Kidney (tissue), 14 donors: ENCODE results near the gene TEAD1. TPM values are rescaled to one million over a fixed set of nuclear protein-coding genes. Genes with fewer than 3 reads are reported as not detected.

Experiments
- DNase-seq, 5 donors: peaks; one replicate each; pipeline ENCODE4 v3.0.0-alpha.2; 2013 to 2020
- FAIRE-seq: peaks from 2 replicates; lab custom pipeline; 2012; peaks lifted over from hg19 to GRCh38; lab: Jason Lieb, UNC
- H3K27ac ChIP-seq, 2 donors: one replicate each; pipeline ENCODE4 v1.7.0; 2013; ENCODE audit warnings: low read depth in 2 of 2, low read length in 2 of 2, inconsistent platforms in 1 of 2
- H3K27me3 ChIP-seq: one replicate; pipeline ENCODE4 v1.7.1; 2013; ENCODE audit warnings: low read length, inconsistent platforms; ENCODE audit not compliant: control insufficient read depth, insufficient read depth
- H3K36me3 ChIP-seq, 3 donors: one replicate each; pipeline versions ENCODE4 v1.7.0 to v1.7.1; 2013; ENCODE audit warnings: low read length in 3 of 3, control low read depth in 1 of 3, inconsistent platforms in 1 of 3; ENCODE audit not compliant: insufficient read depth in 3 of 3, control insufficient read depth in 2 of 3
- H3K4me1 ChIP-seq, 3 donors: one replicate each; pipeline versions ENCODE4 v1.7.0 to v1.7.1; 2013; ENCODE audit warnings: low read length in 3 of 3, inconsistent platforms in 1 of 3, low read depth in 1 of 3; ENCODE audit not compliant: control insufficient read depth in 2 of 3, insufficient read depth in 2 of 3
- H3K4me3 ChIP-seq, 3 donors: one replicate each; pipeline versions ENCODE4 v1.7.0 to v1.8.1; 2013; ENCODE audit warnings: low read length in 3 of 3, control low read depth in 1 of 3, inconsistent platforms in 1 of 3
- H3K9ac ChIP-seq, 3 donors: one replicate each; pipeline versions ENCODE4 v1.7.0 to v1.7.1; 2013; ENCODE audit warnings: low read length in 3 of 3, control low read depth in 1 of 3, inconsistent platforms in 1 of 3
- H3K9me3 ChIP-seq, 3 donors: one replicate each; pipeline versions ENCODE4 v1.7.0 to v1.7.1; 2013; ENCODE audit warnings: low read length in 3 of 3, control low read depth in 1 of 3, inconsistent platforms in 1 of 3; ENCODE audit not compliant: control insufficient read depth in 2 of 3, insufficient read depth in 1 of 3
- CTCF ChIP-seq: IDR thresholded peaks from 3 replicates; pipeline ENCODE4 v1.5.1; 2012; ENCODE audit warnings: mild to moderate bottlenecking, moderate library complexity, borderline replicate concordance; ENCODE audit not compliant: insufficient read depth; ENCODE audit errors: extremely low read depth
- intact Hi-C: fragments of 100-400 bp; cut with DNase I; formaldehyde crosslinking; loops from one replicate; pipeline ENCODE4 v1.11.1; 2022
- polyA plus RNA-seq: library from polyadenylated mRNA; stranded (reverse); fragments of 350-450 nt; fragmentation: Illumina TruSeq; extraction: RNeasy Lipid Tissue Mini Kit (QIAGEN cat#74804); gene quantifications from one replicate; pipeline ENCODE4 v1.2.3, GENCODE V29; 2014; ENCODE audit warnings: low read depth, low replicate concordance; ENCODE audit not compliant: insufficient read depth
- total RNA-seq: library from RNA; stranded (reverse); fragmentation: NEBNext Ultra II Directional; extraction: Animal tissue kit (Norgen Biotek cat#: 25700); gene quantifications from one replicate; pipeline ENCODE4 v1.2.1, GENCODE V29; 2021
- donor health status: control.
- donor health status: control.
- donor health status: control.
- donor health status: control.
- donor health status: control.
- donor health status: DM: yes; HTN: yes; CAD: no.
- donor health status: Normal renal cell carcinoma (clear cell type).

TEAD1 gene
- total and polyA plus RNA-seq, 2 donors from 2014 or later, result 7.6 to 77.2 TPM

GRCh38 chr11:12689029-12689755 lies 15.0 kb downstream of the TEAD1 start:
- TF ChIP-seq CTCF, result no peak
- Histone ChIP-seq H3K9ac (no peak overlapping the region), H3K4me1 (peaks cover 24 to 84% (median 64%) of the 10 kb centered on the region in 3 donors), H3K27ac (peak overlapping the region; percentile 64 to 84), H3K9me3 (no peaks in the 10 kb centered on the region), H3K4me3 (no peak overlapping the region), H3K36me3 (no peaks in the 10 kb centered on the region), H3K27me3 (no peaks in the 10 kb centered on the region)
- FAIRE-seq, result no peak
- DNase-seq, result no peak
- intact Hi-C loops, result no loop called here

- Histone ChIP-seq H3K27me3 (no peaks in the 10 kb centered on the region), H3K4me1 (peaks cover 24 to 91% (median 61%) of the 10 kb centered on the region in 3 donors), H3K4me3 (no peak overlapping the region), H3K9me3 (no peaks in the 10 kb centered on the region), H3K27ac (no peak overlapping the region), H3K36me3 (no peaks in the 10 kb centered on the region), H3K9ac (no peak overlapping the region)
- FAIRE-seq (no peak), DNase-seq (peak; percentile 58 to 88 (median 81))
- intact Hi-C loops, result no loop called here
- TF ChIP-seq CTCF, result no peak
Measured at GRCh38 chr11:12690663-12691062, 16.4 kb downstream of the TEAD1 start.

GRCh38 chr11:12691473-12691872 lies 17.3 kb downstream of the TEAD1 start:
- peaks cover 26 to 92% (median 64%) of the 10 kb centered on the region in 3 donors for H3K4me1 ChIP-seq
- intact Hi-C loops, result no loop called here
- FAIRE-seq, result no peak

More at GRCh38 chr11:12691473-12691872, 17.3 kb downstream of the TEAD1 start:
- no peak overlapping the region for H3K9ac ChIP-seq
- no peak for TF ChIP-seq CTCF
- DNase-seq, result no peak
- H3K36me3 ChIP-seq, result no peaks in the 10 kb centered on the region
- no peak overlapping the region for H3K4me3 ChIP-seq
- H3K27me3 ChIP-seq, result no peaks in the 10 kb centered on the region
- peak overlapping the region in 1 of 2 donors; percentile 59 for H3K27ac ChIP-seq
- H3K9me3 ChIP-seq, result no peaks in the 10 kb centered on the region
